Measurements from ENCODE around the gene AMH. TPM values are rescaled to one million over a fixed set of nuclear protein-coding genes. Genes with fewer than 3 reads are reported as not detected.

Gene AMH
- total and polyA plus RNA-seq, 12 donors, result 0.36 to 4.6 (median 1.1) TPM; not detected in 4

DNA sequence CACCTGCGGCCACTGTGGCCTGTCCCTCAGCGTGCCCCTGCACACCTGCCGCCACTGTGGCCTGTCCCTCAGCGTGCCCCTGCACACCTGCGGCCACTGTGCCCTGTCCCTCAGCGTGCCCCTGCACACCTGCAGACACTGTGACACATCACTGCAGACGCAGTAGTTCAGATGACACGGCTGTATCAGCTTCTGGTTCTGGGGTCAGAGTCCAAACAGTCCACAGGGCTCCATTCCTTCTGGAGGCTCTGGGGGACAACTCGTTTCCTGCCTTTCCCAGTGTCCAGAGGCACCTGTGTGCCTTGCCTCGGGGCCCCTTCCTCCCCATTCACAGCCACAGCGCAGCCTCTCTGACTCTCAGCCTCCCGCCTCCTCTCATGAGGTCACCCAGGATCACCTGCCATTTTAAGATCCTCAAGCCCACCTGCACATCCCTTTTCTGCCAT, 7.0 kb upstream of the AMH start:
- Histone ChIP-seq H3K9me3 (replicated peaks in 1 of 3) (no peaks in the 10 kb centered on the region), H3K36me3 (replicated peaks in 1 of 2) (peaks cover 0 to 40% of the 10 kb centered on the region in 2 donors), H3K4me1 (replicated peaks in 1 of 2) (peaks cover 21 to 38% of the 10 kb centered on the region in 2 donors), H3K4me3 (no peak overlapping the region), H3K27me3 (no peaks in the 10 kb centered on the region), H3K27ac (no peak overlapping the region)
- intact Hi-C loops (cut with DNase I), result no loop called here
- no peak for DNase-seq
- 85 to 97% (median 90%) methylated on average over 5 to 12 of the region's 12 CpGs for WGBS, 4 donors
- TF ChIP-seq, protein P1, sequence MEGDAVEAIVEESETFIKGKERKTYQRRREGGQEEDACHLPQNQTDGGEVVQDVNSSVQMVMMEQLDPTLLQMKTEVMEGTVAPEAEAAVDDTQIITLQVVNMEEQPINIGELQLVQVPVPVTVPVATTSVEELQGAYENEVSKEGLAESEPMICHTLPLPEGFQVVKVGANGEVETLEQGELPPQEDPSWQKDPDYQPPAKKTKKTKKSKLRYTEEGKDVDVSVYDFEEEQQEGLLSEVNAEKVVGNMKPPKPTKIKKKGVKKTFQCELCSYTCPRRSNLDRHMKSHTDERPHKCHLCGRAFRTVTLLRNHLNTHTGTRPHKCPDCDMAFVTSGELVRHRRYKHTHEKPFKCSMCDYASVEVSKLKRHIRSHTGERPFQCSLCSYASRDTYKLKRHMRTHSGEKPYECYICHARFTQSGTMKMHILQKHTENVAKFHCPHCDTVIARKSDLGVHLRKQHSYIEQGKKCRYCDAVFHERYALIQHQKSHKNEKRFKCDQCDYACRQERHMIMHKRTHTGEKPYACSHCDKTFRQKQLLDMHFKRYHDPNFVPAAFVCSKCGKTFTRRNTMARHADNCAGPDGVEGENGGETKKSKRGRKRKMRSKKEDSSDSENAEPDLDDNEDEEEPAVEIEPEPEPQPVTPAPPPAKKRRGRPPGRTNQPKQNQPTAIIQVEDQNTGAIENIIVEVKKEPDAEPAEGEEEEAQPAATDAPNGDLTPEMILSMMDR (IDR thresholded peaks at IDR 0.05), result no peak

DNA sequence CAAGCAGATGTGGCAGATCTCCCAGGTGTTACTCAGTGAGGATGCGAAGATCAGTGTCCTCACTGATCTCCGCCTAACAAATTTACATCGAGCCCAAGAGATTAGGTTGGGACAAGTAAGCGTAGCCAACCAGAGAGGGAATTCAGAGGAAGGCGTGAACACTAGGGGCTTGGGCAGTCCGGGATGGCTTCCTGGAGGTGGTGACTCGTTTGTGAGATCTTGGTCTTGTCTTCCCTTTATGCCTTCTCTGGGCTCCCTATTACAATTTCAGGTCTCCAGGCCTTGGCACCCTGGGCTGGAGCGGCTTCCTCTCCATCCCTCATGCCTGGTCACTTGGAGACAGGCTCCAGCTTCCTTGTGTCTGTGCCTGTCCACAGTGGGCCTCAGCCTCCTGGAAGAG, 6.3 kb upstream of the AMH start:
- H3K27me3 ChIP-seq, result no peaks in the 10 kb centered on the region
- H3K27ac ChIP-seq, result no peak overlapping the region
- intact Hi-C loops (cut with DNase I), result no loop called here
- H3K9me3 ChIP-seq (replicated peaks in 1 of 3), result no peaks in the 10 kb centered on the region
- H3K4me1 ChIP-seq (replicated peaks in 1 of 2), result peaks cover 14 to 32% of the 10 kb centered on the region in 2 donors
- 87 to 94% (median 90%) methylated on average over 6 to 8 of the region's 8 CpGs for WGBS, 4 donors
- no peak for DNase-seq
- H3K4me3 ChIP-seq, result no peak overlapping the region
- TF ChIP-seq, protein P1 (IDR thresholded peaks at IDR 0.05), result no peak
- TF ChIP-seq POLR2A (IDR thresholded peaks at IDR 0.05), result no peak
- H3K36me3 ChIP-seq (replicated peaks in 1 of 2), result peaks cover 0 to 47% of the 10 kb centered on the region in 2 donors

DNA sequence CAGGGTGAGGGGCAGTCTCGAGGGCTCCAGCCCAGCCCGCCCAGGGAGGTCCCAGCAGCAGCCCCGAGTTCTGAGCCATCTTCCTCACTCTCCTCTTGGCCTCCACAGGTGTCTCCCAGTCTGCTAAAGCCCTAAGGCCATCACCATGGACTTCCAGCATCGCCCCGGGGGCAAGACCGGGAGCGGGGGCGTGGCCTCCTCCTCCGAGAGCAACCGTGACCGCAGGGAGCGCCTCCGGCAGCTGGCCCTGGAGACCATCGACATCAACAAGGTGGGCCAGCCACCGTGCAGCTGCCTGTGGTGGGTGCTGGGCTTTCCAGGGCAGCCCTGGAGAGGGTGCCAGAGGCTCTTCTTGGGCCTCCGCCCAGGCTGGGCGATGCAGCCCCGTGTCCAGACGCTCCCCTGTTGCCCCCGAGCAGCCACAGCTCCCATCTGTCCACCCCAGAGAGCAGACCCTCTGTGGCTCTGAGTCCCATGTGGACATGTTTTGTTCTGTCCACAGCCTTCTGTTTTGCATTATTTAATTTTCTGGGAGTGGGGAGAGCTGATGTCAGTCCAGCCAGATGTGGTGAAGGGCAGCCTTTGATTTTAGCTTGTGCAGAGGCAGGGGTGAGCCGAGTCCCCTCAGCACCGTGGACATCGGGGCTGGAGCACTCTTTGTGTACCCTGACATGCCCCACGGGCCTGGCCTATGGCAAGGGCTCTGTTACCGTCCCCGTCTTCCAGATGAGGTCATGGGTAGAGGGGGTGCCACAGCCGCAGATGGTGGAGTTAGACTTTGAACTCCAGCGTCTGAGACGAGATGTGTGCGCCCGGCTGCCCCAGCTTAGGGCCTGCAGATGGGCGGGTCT, 5.6 kb upstream of the AMH start:
- Histone ChIP-seq H3K4me3 (no peak overlapping the region), H3K27me3 (no peaks in the 10 kb centered on the region), H3K9me3 (replicated peaks in 1 of 3) (no peaks in the 10 kb centered on the region), H3K36me3 (replicated peaks in 1 of 2) (peaks cover 0 to 48% of the 10 kb centered on the region in 2 donors), H3K27ac (no peak overlapping the region), H3K4me1 (replicated peaks in 1 of 2) (peaks cover 12 to 25% of the 10 kb centered on the region in 2 donors)
- no peak for DNase-seq
- WGBS, 4 donors, result 84 to 89% (median 87%) methylated on average over 17 to 32 of the region's 32 CpGs
- no peak for TF ChIP-seq POLR2A (IDR thresholded peaks at IDR 0.05)
- TF ChIP-seq, protein P1 (IDR thresholded peaks at IDR 0.05), result no peak
- intact Hi-C loops (cut with DNase I), result no loop called here

DNA sequence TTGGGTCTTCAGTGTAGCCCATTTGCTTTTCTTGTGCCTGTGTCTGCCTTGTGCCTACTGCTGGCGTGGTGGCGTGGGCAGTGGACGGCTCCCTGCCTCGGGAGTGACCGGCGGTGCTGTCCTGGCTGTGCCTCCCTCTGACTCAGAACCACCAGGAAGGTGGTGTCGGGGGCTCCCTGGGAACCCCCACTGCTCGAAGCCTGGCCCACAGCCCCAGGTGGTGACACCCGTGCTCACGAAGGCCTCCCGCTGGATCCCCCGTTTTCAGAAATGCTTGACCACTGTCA, 5.1 kb upstream of the AMH start:
- Histone ChIP-seq H3K36me3 (replicated peaks in 1 of 2) (peaks cover 0 to 48% of the 10 kb centered on the region in 2 donors), H3K27ac (no peak overlapping the region), H3K4me3 (no peak overlapping the region), H3K27me3 (no peaks in the 10 kb centered on the region), H3K4me1 (replicated peaks in 1 of 2) (peaks cover 12 to 25% of the 10 kb centered on the region in 2 donors), H3K9me3 (replicated peaks in 1 of 3) (no peaks in the 10 kb centered on the region)
- DNase-seq, result no peak
- WGBS, 4 donors, result 89 to 97% (median 92%) methylated on average over 5 to 12 of the region's 12 CpGs
- no peak for TF ChIP-seq POLR2A (IDR thresholded peaks at IDR 0.05)
- TF ChIP-seq, protein P1 (IDR thresholded peaks at IDR 0.05), result no peak
- intact Hi-C loops (cut with DNase I), result no loop called here

All from adrenal gland (tissue), 12 donors.